ENCODE results near the gene PABPN1L. TPM values are rescaled to one million over a fixed set of nuclear protein-coding genes. Genes with fewer than 3 reads are reported as not detected.

Gene PABPN1L
- total RNA-seq, 1 donor from 2014 or later: not detected

DNA sequence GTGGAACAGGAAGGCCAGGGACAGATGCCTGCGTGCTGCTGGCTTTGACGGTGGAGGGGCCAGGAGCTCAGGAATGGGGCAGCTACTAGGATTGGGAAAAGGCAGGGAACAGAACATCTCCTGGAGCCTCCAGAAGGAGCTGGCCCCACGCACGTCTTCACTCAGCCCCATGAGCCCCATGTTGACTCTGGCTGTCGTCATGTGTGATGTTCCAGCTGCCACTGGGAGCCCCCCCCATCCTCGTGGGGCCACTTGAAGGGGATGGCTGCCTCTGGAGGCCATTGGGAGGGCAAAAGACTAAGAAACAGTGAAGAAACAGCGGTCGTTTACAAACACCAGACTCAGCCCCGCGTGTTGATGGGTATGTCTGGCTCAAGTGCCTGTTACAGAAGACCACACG, 36.2 kb downstream of the PABPN1L start:
- Mint-ChIP-seq H3K4me3 (no peak overlapping the region), H3K9me3 (no peaks in the 10 kb centered on the region), H3K27ac (ENCODE audit: unreplicated experiment) (no peak overlapping the region), H3K4me1 (no peaks in the 10 kb centered on the region), H3K27me3 (ENCODE audit: low read depth) (no peaks in the 10 kb centered on the region), H3K36me3 (ENCODE audit: low read depth) (no peaks in the 10 kb centered on the region)
- TF ChIP-seq, protein P1, sequence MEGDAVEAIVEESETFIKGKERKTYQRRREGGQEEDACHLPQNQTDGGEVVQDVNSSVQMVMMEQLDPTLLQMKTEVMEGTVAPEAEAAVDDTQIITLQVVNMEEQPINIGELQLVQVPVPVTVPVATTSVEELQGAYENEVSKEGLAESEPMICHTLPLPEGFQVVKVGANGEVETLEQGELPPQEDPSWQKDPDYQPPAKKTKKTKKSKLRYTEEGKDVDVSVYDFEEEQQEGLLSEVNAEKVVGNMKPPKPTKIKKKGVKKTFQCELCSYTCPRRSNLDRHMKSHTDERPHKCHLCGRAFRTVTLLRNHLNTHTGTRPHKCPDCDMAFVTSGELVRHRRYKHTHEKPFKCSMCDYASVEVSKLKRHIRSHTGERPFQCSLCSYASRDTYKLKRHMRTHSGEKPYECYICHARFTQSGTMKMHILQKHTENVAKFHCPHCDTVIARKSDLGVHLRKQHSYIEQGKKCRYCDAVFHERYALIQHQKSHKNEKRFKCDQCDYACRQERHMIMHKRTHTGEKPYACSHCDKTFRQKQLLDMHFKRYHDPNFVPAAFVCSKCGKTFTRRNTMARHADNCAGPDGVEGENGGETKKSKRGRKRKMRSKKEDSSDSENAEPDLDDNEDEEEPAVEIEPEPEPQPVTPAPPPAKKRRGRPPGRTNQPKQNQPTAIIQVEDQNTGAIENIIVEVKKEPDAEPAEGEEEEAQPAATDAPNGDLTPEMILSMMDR (conservative IDR thresholded peaks at IDR 0.05): no peak
- no peak for DNase-seq (ENCODE audit: low read depth, low spot score)

DNA sequence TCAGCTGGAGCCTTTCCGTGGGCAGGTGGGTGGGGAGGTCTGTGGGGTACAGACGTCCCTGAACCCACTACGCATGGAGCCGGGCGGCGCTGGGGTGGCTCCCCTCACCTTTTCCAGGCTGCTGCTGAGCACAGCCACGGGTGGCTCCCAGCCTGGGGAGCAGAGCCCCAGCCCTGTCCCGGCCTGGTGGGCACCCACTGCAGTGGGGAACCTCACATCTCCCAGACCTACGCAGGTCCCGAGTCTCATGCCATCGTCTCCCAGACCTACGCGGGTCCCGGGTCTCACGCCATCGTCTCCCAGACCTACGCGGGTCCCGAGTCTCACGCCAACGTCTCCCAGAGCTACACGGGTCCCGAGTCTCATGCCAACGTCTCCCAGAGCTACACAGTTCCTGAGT, 37.7 kb downstream of the PABPN1L start:
- Mint-ChIP-seq H3K9me3 (no peaks in the 10 kb centered on the region), H3K27me3 (ENCODE audit: low read depth) (no peaks in the 10 kb centered on the region), H3K27ac (ENCODE audit: unreplicated experiment) (no peak overlapping the region), H3K4me1 (no peaks in the 10 kb centered on the region), H3K4me3 (no peak overlapping the region), H3K36me3 (ENCODE audit: low read depth) (no peaks in the 10 kb centered on the region)
- TF ChIP-seq, protein P1 (conservative IDR thresholded peaks at IDR 0.05): no peak
- no peak for DNase-seq (ENCODE audit: low read depth, low spot score)

DNA sequence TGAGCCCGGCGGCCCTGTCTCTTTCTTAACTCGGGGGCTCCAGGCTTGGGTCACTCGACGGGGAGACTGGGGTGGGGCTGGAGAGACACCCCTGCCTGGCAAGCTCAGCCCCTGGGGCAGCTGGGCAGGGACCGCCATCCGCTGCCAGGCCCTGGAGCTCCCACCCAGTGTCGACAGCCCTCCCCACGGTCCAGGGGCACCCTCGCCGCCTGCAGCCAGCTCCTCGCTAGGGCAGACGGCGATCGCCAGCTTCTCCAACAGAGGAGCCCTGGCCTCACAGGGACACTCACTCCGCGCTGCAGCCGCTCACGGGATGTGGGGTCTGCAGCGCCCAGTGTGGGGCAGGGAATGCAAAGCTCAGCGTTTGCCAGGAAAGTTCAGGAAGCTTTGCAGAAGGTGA, 38.7 kb downstream of the PABPN1L start:
- no peak overlapping the region for H3K4me3 Mint-ChIP-seq
- no peaks in the 10 kb centered on the region for H3K9me3 Mint-ChIP-seq
- no peaks in the 10 kb centered on the region for H3K27me3 Mint-ChIP-seq (ENCODE audit: low read depth)
- TF ChIP-seq, protein P1 (conservative IDR thresholded peaks at IDR 0.05): no peak
- no peak for DNase-seq (ENCODE audit: low read depth, low spot score)
- H3K36me3 Mint-ChIP-seq (ENCODE audit: low read depth): no peaks in the 10 kb centered on the region
- no peaks in the 10 kb centered on the region for H3K4me1 Mint-ChIP-seq
- H3K27ac Mint-ChIP-seq (ENCODE audit: unreplicated experiment): no peak overlapping the region

DNA sequence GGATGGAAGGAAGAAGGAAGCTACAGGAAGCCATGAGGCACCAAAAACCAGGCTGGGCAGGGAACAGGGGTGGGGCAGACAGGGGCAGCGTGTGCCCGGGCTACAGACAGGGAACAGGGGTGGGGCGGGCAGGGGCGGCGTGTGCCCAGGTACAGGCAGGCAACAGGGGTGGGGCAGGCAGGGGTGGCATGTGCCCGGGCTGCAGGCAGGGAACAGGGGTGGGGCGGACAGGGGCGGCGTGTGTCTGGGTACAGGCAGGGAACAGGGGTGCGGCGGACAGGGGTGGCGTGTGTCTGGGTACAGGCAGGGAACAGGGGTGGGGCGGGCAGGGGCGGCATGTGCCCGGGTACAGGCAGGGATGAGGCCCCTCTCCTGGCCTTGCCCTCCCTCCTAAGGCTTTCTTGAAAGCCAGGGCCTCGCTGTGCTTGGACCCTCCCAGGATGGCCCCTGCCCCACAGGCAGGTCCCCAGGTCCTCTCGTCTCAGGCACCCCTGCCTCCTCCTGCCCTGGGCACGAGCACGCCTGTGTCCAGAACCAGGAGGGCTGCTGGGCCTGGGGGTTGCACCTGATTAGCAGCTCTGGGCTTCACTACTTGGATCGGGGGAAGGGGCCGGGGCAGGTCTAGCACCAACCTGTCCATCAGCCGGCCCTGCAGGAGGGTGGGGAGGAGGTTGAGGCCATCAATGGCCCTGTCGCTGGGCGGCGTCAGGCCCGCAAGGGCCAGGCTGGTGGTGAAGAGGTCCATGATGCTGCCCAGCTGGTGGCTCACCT, 40.2 kb downstream of the PABPN1L start:
- DNase-seq (ENCODE audit: low read depth, low spot score): no peak
- Mint-ChIP-seq H3K4me3 (no peak overlapping the region), H3K36me3 (ENCODE audit: low read depth) (no peaks in the 10 kb centered on the region), H3K9me3 (no peaks in the 10 kb centered on the region), H3K27me3 (ENCODE audit: low read depth) (no peaks in the 10 kb centered on the region), H3K4me1 (no peaks in the 10 kb centered on the region), H3K27ac (ENCODE audit: unreplicated experiment) (no peak overlapping the region)
- TF ChIP-seq, protein P1 (conservative IDR thresholded peaks at IDR 0.05): no peak

DNA sequence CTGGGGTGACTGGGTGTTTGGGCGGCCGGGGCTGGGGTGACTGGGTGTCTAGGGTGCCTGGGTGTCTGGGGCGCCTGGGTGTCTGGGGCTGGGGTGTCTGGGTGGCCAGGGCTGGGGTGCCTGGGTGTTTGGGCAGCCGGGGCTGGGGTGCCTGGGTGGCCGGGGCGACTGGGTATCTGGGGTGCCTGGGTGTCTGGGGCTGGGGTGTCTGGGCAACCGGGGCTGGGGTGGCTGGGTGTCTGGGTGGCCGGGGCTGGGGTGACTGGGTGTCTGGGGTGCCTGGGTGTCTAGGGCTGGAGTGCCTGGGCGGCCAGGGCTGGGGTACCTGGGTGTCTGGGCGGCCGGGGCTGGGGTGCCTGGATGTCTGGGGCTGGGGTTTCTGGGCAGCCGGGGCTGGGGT, 41.3 kb downstream of the PABPN1L start:
- Mint-ChIP-seq H3K9me3 (no peaks in the 10 kb centered on the region), H3K36me3 (ENCODE audit: low read depth) (no peaks in the 10 kb centered on the region), H3K27ac (ENCODE audit: unreplicated experiment) (no peak overlapping the region), H3K4me1 (no peaks in the 10 kb centered on the region), H3K4me3 (no peak overlapping the region), H3K27me3 (ENCODE audit: low read depth) (no peaks in the 10 kb centered on the region)
- no peak for DNase-seq (ENCODE audit: low read depth, low spot score)
- TF ChIP-seq, protein P1 (conservative IDR thresholded peaks at IDR 0.05): no peak
